ENCODE results near the gene FXYD4. TPM values are rescaled to one million over a fixed set of nuclear protein-coding genes. Genes with fewer than 3 reads are reported as not detected.

Gene FXYD4
- total RNA-seq = not detected in 2 replicates

GRCh38 chr10:43371418-43371817 is at the start of gene FXYD4:
Gene FXYD4 (plus strand): TSS chr10:43371636. CDS start chr10:43373747, 2,111 bp downstream.

GRCh38 chr10:43408710-43409384 is 37.4 kb downstream of the FXYD4 start, which contains the start of gene HNRNPF:
Gene HNRNPF (minus strand): TSS chr10:43409186. CDS start chr10:43387884, 21,302 bp downstream.

Other genes starting within 250 kb of the FXYD4 start
- 8.1 and 14.5 TPM in 2 replicates for gene CSGALNACT2, start 233.2 kb upstream of the FXYD4 start, total RNA-seq
- 22.9 and 25.6 TPM in 2 replicates for gene RASGEF1A, start 104.6 kb upstream of the FXYD4 start, total RNA-seq
- gene HNRNPF, start 37.5 kb downstream of the FXYD4 start, total RNA-seq = 269 and 280 TPM in 2 replicates
- gene ZNF487, start 65.5 kb downstream of the FXYD4 start, total RNA-seq = 0.96 and 2.6 TPM in 2 replicates
- 1.2 and 1.9 TPM in 2 replicates for gene ZNF239, start 203.0 kb downstream of the FXYD4 start, total RNA-seq
- 5.8 and 6.8 TPM in 2 replicates for gene ZNF485, start 234.8 kb downstream of the FXYD4 start, total RNA-seq

Measured in tracheal epithelial cell (primary cell).